GM18502 (cell line): Measurements from ENCODE around the gene PRDM1.

Source experiments
- ATAC-seq: cut with Tn5 transposase; IDR thresholded peaks from one replicate; pipeline ENCODE4 v1.9.1; 2021; ENCODE audit warnings: mild to moderate bottlenecking; ENCODE audit not compliant: unreplicated experiment, poor library complexity

Gene PRDM1

DNA sequence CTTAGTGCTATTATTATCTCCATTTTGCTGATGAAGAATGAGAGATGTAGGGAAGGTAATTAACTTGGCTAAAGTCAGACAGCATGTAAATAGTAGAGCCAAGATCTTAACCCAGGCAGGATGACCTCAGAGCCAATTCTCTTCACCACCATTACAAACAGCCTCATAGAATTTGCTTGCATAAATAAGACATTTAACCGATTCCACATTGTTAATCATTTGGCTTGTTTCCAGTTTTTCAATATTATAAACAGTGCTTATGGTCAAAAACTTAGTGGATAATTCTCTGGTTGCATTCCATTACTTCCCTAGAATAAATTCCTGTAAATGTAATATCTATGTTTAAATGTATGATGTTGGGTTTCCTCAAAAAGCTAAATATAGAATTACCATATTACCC is 19.1 kb upstream of the PRDM1 start:
- no peak for ATAC-seq

DNA sequence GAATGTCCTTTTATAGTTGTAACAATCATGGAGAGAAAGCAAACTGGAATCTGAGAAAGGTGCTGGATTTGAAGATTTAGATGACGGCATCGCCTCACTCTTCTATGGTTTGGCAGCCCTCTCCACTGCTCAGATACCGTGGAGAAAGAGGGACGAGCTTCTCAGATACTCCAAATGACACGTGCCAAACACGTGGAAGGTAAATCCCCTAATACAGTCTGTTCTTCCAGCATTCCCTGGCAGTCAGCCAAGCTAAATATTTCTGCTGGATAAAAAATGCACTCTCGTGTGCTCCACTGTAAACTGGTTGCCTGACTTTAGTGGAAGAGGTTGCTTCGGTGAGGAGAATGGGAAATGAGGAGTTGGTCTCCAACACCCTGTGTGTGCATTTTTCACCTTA is 16.7 kb upstream of the PRDM1 start:
- no peak for ATAC-seq

DNA sequence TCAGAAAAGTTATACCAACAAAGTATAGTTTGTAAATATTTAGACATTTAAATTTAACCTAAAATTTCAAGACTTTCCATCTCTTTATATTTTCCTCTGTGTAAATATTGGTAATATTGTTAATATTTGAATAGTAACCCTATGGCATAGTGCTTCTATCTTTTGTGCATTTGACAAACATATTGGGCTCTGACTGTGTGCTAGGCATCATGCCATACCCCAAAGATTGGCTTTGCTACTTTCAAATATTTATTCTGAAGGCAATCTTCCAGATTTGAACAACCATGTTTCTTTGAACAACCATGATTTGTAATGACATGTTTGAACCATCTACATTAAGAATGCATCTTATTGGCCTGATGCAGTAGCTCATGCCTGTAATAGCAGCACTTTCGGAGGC is 15.5 kb upstream of the PRDM1 start:
- ATAC-seq, result no peak

DNA sequence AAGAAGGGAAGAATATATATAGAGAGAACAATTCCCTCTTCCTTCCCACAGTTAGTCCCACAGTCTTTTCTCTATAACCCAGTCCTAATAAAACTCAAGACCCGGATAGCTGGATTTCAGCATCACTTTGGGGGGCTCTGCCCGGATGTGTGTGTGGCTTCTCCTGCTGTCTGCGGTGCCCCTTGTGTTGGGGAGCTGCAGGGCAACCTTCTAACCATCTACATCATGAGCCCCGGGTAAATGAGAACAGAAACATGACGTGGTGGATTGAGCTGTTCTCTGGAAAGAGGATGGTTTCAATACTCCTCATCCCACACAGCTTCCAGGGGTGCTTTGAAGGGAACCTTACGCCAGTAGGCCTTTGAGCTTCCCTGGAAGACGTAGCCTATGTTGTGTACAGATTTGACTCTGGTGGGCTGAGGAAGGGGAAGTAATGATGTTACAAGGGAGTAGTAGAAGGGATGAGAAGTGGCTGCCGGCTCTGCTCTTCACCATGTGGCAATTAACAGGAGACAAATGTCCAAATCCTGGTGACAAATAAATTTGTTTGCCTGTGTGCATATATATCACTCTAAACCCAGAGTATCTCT is 13.5 kb upstream of the PRDM1 start:
- ATAC-seq, result no peak

DNA sequence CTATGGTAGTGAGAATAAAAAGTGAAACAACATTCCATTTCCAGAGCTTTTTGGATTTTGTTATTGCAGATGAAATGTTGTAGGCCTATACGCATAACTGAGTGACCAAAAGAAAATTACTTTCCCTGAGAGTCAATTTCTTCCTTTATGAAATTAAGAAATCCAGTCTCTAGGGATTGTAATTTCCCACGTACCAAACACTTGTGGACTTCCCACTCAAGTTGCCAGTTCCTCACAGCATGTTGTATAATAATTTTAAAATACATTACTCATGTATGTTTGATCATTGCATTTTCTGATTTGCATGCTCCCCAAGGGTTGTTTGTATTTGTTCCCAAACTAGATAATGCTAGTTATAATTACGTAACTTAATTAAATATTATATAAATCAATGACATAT is 12.0 kb upstream of the PRDM1 start:
- ATAC-seq, result no peak

DNA sequence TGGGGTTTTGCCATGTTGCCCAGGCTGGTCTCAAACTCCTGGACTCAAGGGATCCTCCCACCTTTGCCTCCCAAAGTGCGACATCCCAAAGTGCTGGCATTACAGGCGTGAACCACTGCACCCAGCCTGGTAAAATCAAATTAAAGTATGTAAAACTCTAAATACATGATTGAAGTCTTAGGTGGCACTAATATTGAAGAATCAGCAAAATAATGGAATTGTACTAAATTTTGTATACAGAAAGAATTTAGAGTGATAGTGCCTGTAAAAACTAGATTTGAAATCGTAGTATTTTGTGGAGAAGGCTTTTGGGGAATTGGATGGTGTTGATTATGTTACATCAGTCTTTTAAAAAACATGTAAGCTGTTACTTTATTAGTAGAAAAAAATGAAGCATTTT is 10.0 kb upstream of the PRDM1 start:
- no peak for ATAC-seq

DNA sequence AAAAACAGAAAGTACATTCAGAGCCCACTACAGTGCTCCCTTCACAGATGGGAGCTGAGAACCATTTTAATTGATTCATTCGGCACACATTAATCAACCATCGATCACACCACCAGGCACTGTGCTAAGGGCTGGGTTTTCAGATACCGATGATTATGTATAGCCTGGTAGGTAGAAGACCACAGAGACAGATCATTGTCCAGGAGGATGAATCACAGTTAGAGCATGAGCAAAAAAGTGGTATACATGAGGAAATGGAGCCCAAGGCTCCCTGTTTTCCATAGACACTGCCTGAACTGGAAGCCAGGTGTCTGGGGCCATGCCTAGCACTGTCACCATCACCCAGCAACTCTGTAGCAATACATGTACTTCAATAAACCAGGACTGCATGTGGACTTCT is 9.0 kb upstream of the PRDM1 start:
- no peak for ATAC-seq

DNA sequence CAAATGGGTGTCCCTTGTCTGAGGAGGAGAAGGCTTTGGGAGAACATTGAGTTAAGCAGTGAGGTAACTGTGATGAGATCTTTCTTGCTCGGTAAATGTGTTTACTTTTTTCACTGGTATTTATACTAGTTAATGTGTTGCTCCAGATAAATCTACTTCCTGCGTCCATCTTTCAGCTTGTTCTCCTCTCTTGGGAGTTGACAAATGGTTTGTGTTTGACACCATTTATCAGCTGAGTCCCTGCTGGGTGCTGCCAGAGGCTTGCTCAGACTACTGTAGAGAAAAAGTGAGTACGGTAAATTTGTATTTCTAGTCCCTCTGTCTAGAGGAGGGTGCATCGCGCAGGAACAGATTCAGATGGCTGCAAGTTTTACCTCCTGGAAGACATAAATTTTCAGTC is 8.3 kb upstream of the PRDM1 start:
- no peak for ATAC-seq

DNA sequence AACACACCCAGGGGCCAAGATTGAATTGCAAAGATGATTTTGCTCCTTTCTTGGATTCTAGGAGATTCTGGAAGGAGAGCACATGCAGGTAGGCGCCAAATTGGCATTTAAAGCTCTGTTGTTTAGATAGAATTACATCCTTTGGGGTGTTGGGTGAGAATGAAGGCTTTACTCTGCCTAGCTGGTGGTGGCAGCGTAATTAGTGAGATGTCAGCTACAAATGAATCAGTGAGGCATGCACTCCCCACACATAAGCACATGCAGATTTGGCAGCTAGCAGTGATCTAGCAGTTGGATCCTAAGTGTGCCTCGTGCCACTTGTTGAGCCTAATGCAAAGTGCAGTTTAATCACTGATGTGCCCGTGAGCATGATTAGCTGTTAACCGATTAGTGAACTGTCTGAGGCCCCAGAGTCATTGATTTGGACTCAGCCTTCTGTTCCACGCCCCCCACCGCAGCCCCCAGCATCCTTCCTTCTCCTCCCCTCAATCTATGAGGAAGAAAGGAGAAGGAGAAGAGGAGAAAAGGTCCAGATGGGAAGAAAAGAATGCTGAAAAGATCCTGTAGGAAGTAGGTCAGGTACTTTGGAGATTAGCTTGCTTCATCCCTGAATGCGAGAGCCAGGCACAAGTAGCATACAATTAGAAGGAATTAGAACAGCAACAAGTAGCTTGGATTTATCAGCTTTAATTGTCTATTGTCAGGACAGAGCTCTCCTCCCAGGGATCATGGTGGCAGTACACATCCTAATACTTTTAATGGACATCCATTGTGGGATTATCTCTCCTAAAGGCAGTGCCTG is 6.0 kb upstream of the PRDM1 start:
- ATAC-seq, result no peak

DNA sequence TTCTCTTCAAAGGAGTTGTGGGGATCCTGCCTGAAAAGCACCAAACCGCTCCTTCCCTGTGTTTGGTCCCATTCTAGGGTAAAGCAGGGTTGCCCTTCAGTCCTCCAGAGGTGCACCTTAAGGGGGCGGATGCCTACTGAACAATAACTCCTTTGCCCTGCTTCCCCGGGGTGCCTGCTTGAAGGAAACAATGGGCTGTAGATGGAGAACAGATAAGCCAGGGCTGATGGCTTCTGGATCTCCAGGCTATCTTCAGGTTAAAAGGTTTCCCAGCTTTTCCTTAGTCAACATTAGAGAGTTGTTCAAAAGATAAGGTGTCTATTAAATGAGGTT is 5.4 kb upstream of the PRDM1 start:
- ATAC-seq, result no peak

DNA sequence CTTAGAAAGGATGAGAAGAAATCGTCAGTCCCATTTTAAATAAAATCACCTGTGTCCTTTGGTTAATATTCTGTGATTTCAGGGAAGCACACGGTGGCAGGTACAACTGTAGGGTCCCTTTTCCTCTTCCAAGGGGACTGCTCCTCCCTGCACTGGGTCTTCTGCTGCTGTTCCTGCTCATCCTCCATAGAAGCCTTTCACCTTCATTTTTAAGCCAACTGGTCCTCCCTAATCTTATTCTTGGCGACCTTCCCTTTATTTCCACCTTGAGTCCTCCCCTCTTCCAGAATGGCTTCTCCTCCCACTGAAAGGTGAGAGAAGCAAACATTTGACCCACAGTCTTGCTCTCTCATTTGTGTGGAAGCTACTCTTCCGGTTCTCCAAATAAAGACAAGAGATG is 4.4 kb upstream of the PRDM1 start:
- no peak for ATAC-seq

DNA sequence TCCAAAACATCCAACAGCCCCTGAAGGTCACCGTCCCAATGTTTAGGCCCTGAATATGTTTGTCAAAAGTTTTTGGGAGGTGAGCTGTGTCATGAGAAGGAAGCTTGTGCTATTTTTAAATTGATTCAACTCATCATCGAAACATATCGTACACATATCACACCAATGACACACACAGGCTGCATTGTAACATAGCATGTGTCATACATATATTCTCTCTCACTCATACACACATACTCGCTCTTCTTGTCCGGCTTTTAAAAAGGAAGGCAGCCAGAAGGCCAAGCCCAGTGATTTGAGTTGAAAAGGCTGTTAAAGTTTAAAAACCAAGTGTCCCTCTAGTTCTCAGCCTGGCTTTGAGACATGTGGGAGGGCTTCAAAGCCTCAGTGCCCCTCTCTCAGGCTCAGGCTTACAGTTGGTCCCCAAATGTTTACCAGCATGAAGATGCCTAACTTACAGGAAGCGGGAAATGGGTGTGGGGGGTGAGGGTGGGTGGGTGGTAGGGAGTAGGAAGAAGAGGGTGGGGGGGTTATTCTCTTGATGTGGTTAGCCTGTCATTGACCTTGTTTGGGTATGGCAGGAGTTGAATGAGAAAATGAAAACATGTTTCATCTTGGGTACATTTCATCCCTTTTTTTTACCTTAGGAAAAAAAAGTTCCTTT is 3.3 kb upstream of the PRDM1 start:
- no peak for ATAC-seq

DNA sequence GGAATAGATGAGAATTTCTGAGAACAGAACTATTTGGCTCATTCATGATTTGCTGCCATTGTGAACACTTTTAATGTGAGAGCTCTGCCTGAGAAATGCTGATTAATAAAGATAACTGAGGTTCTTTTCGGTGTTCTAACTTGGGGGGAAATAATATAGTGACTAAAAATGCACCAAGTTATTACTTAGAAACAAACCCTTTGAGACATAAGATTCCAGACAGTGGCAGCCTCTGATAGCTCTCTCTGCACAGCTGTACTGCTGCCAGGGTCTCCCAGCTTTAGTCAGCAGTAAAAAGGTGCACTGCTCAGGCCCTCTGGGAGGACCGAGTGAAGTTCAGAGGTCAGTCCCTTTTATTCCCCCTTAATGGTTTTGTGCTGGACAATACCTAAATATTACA is 2.5 kb upstream of the PRDM1 start:
- no peak for ATAC-seq

DNA sequence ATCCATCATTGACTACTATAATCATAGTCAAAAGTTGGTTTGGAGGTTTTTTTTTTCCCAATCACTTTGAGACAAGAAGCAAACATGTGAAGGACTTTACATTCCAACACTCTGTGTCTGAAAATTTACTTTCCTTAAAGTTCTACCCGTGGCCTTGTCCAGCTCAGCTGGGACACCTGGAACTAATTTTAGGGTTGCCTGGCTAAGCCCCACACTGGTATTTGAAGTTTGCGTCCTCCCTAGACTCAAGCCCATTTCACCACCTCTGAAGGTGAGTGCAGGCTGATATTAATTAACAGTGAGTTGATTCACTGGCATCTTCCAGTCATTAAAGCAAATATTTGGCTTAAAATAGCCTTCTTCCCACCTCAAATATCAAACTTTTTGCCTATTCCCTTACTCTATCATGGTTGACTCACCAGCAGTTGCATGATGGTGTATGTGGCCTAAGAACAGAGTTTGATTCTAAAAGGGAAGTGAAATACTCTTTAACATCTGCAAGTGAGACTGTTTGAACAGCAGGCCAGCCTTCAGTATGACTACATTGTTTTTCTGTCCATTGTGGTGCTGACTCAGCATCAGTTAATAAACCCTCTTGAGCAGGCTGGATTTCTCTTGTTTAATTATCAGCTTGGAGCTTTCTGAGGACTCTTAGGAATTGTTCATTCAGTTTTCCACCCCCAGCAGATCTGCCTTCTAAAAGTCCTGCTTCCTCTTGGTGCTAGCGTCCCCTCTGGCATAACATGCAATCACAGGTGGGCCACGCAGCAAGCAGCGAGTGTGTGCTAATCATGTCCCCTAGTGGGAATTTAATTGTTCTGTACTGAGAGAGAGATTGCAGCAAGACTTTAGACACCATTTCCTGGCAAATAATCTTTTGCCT is 1.8 kb upstream of the PRDM1 start:
- ATAC-seq, result peak; percentile 82

DNA sequence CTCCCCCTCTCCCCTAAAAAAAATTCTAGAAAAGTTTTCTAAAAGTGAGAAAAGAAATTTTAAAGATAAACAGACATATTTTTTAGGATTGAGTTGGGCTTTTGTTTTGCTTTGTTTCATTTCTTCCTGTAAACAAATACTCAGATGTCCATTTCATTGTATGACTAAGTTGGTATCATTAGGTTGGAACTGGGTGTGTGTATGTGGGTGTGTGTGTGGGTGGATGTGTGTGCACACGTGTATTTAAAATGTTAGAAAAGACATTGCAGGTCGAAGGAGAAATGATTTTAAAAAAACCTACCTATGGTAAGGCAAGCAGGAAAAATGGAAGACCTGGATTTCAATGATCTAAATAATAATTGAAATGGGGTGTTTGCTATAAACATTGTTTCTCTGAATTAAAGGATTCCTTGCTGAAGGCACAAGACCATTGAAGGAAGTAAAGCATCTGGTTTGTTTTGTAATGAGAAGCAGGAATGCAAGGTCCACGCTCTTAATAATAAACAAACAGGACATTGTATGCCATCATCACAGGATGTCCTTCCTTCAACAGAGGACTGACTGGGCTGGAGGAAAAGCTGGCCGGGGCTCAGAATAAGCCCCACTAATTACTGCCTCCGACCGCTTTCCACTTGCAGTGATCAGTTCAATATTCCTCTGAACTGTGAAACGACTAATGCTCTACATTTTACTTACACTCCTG is 996 bp upstream of the PRDM1 start:
- no peak for ATAC-seq

DNA sequence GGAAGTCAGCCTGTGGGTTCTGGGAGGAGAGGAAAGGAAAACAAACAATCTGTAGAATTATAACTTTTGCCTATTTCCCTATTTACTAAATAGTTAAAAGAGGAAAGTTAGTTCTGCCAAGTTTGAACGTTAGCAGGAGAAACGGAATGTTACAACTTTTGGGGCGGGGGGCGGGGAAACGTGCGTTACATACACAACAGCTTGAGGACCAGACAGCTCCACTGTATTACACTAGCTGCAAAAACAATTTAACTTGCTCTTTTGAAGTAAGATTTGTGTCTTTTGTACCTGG is 498 bp upstream of the PRDM1 start:
- ATAC-seq, result no peak

DNA sequence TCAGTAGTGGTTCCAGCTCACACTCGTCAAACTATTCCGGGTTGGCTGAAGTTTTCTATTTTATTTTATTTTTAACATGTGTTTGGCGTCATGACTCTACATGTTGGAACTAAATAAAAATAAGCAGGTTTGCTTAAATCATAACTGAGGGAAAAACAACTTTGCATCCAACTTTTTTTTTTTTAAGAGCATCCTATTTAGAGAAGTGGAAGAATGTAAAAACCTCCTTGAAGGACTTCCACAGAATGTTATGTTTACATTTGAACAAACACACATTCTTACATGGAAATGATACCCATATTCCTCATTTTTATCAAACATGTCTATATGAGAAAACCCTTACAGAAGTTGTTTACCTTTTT is 659 bp downstream of the PRDM1 start:
- no peak for ATAC-seq

DNA sequence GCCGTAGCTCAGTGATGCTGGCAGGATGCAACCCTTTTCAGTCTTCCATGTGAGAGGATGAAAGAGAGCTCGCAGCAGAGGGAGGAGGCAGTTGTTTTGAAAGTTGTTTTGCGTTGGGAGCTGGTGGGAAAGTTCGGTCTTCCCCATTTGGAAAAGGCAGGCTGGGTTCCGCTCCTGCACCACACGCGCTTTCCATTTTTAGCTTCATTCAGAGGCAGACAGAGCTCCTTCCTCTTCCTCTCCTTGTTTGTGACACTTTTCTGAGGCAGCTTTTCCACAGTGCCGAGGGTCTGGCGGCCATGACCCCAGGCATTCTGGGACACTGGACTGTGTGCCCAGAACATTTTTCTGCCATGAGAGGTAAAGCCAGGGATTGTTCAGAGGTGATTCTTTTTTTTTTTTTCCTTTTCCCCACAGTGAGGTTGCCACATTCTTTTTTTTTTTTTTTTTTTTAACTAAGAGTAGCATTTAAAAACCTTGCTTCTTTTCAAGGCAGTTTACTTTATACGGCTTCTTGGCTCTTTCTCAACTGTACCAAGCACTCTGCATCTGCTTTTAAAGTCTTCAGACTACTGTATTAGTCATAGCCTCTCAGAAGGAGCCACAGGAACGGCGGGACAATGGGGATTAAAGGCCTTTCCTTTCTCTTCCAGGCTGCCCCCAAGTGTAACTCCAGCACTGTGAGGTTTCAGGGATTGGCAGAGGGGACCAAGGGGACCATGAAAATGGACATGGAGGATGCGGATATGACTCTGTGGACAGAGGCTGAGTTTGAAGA is 1.6 kb downstream of the PRDM1 start:
- ATAC-seq, result no peak

DNA sequence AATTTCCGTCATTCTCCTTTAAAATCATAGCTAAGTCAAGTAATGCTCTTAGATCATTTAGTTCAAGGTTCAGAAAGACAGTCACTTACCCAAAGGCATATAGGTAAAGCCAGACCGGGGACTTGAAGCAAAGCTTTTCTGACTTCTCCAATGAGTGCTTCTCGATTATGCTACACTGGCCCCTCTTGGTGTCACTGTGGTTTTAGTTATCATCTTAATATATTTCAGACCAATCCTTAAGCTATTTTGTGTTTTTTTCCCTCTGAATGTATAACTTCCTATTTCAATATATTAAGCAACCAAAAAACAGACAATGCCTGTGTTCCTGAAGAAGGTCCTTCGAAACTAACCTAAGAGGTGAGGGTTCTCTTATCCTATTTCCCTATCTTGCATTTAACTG is 3.9 kb downstream of the PRDM1 start:
- ATAC-seq, result no peak

DNA sequence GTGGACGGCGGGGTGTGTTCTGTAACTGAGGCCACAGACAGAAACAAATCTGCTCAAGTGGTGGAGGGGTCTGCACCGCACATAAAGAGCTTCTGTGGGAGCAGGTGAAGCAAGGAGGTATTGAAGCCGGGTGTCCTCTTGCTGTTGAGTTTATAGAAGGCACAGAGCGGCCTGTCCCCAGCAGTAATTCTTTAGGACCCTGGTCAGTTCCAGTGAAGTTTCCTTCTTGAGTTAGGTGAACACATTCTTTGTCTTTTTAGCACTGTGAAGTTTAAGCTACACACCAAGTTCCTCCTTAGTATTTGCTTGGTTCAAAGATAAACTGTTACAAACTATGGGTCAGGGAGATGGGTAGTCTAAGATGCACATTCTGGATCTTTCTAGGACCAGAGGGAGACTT is 6.1 kb downstream of the PRDM1 start:
- no peak for ATAC-seq
